H1 (cell line): Measurements from ENCODE around the gene FOXO4. TPM values are rescaled to one million over a fixed set of nuclear protein-coding genes. Genes with fewer than 3 reads are reported as not detected.

Experiments used
- CTCF ChIA-PET: fragments of 300-600 bp; sonication (Branson Sonifier 250); formaldehyde crosslinking; loops from one replicate; lab custom pipeline; 2021; ENCODE audit not compliant: partially characterized antibody; lab: Charles Lee
- POLR2A ChIA-PET: fragments of 300-600 bp; sonication (Branson Sonifier 250); formaldehyde crosslinking; loops from one replicate; lab custom pipeline; 2021; ENCODE audit warnings: inconsistent platforms; ENCODE audit not compliant: partially characterized antibody; lab: Charles Lee
- DNase-seq, 2 experiments: peaks; one replicate each; pipeline versions ENCODE4 v3.0.0 to v3.0.0-alpha.2; 2010 to 2022; ENCODE audit warnings: low spot score in 2 of 2, low read depth in 1 of 2, mixed read lengths in 1 of 2
- FAIRE-seq: peaks from 2 replicates; lab custom pipeline; 2011; peaks lifted over from hg19 to GRCh38; lab: Jason Lieb, UNC
- H2AFZ ChIP-seq: 2 replicates; pipeline ENCODE4 v1.8.1; 2012; ENCODE audit warnings: low read length, inconsistent platforms
- H2AK5ac ChIP-seq: 2 replicates; pipeline ENCODE4 v1.6.1; 2013; ENCODE audit warnings: low read depth, low read length
- H2BK120ac ChIP-seq: replicated peaks from 2 replicates; pipeline ENCODE3; 2013; ENCODE audit warnings: low read depth, low read length, inconsistent platforms
- H2BK12ac ChIP-seq: 2 replicates; pipeline ENCODE4 v1.6.1; 2013; ENCODE audit warnings: low read depth, low read length
- H2BK15ac ChIP-seq: 2 replicates; pipeline ENCODE4 v1.6.1; 2013; ENCODE audit warnings: low read length
- H2BK20ac ChIP-seq: 2 replicates; pipeline ENCODE4 v1.6.1; 2013; ENCODE audit warnings: low read length
- H2BK5ac ChIP-seq: 2 replicates; pipeline ENCODE4 v1.6.1; 2013; ENCODE audit warnings: low read depth, low read length
- H3K14ac ChIP-seq: 2 replicates; pipeline ENCODE4 v1.6.1; 2013; ENCODE audit warnings: inconsistent platforms; ENCODE audit not compliant: insufficient read length
- H3K18ac ChIP-seq: 2 replicates; pipeline ENCODE4 v1.6.1; 2013; ENCODE audit warnings: low read length; ENCODE audit errors: extremely low read depth
- H3K23ac ChIP-seq: 2 replicates; pipeline ENCODE4 v1.6.1; 2013; ENCODE audit warnings: inconsistent platforms; ENCODE audit not compliant: insufficient read length
- H3K23me2 ChIP-seq: 2 replicates; pipeline ENCODE4 v1.6.1; 2013; ENCODE audit warnings: low read depth, low read length
- H3K27ac ChIP-seq: 2 replicates; pipeline ENCODE4 v1.6.1; 2011; ENCODE audit warnings: low read depth, low read length, inconsistent platforms
- H3K27me3 ChIP-seq, 4 experiments: replicated peaks in 1 of 4; 1 replicate in 1 of 4; 2 replicates in 3 of 4; pipeline versions ENCODE4 v1.6.1 to v1.8.1; 2011 to 2013; ENCODE audit warnings: low read length in 3 of 4, mild to moderate bottlenecking in 3 of 4, inconsistent platforms in 2 of 4, mixed read lengths in 2 of 4, moderate library complexity in 1 of 4; ENCODE audit not compliant: control insufficient read depth in 3 of 4, insufficient read depth in 3 of 4; ENCODE audit errors: extremely low read depth in 1 of 4
- H3K36me3 ChIP-seq, 4 experiments: 2 replicates each; pipeline versions ENCODE4 v1.6.1 to v1.8.1; 2011 to 2013; ENCODE audit warnings: mild to moderate bottlenecking in 4 of 4, low read length in 3 of 4, moderate library complexity in 2 of 4, control low read depth in 1 of 4, inconsistent platforms in 1 of 4; ENCODE audit not compliant: insufficient read depth in 4 of 4, control insufficient read depth in 2 of 4
- H3K4ac ChIP-seq: replicated peaks from 2 replicates; pipeline ENCODE3; 2013; ENCODE audit warnings: low read length, low read depth, mixed read lengths, inconsistent platforms; ENCODE audit not compliant: insufficient read length
- H3K4me1 ChIP-seq, 4 experiments: replicated peaks in 1 of 4; 1 replicate in 1 of 4; 2 replicates in 3 of 4; pipeline versions ENCODE4 v1.6.1 to v1.8.1; 2011 to 2013; ENCODE audit warnings: low read length in 3 of 4, inconsistent platforms in 2 of 4, mixed read lengths in 1 of 4; ENCODE audit not compliant: insufficient read depth in 4 of 4, control insufficient read depth in 3 of 4
- H3K4me2 ChIP-seq, 2 experiments: 2 replicates each; pipeline versions ENCODE4 v1.6.1 to v1.8.1; 2011 to 2013; ENCODE audit warnings: low read depth in 2 of 2, low read length in 2 of 2, control low read depth in 1 of 2, inconsistent platforms in 1 of 2, mild to moderate bottlenecking in 1 of 2; ENCODE audit not compliant: insufficient read depth in 1 of 2
- H3K4me3 ChIP-seq, 4 experiments: fragments of 200-600, 300-600 bp in 1 of 4; sonication (generic), shearing (Covaris generic), sonication (Bioruptor Twin) in 1 of 4; 2 replicates each; pipeline versions ENCODE4 v1.5.1 to v1.8.1; 2011 to 2016; ENCODE audit warnings: low read length in 4 of 4, low read depth in 3 of 4, control low read depth in 2 of 4, inconsistent platforms in 2 of 4, mild to moderate bottlenecking in 2 of 4, mixed read lengths in 1 of 4, moderate library complexity in 1 of 4; ENCODE audit not compliant: insufficient read depth in 2 of 4; ENCODE audit errors: extremely low read depth in 1 of 4
- H3K56ac ChIP-seq: replicated peaks from 2 replicates; pipeline ENCODE3; 2013; ENCODE audit warnings: low read depth, mild to moderate bottlenecking, mixed read lengths, low read length, inconsistent platforms; ENCODE audit not compliant: insufficient read length
- H3K79me1 ChIP-seq: 2 replicates; pipeline ENCODE4 v1.6.1; 2013; ENCODE audit warnings: low read depth, low read length, control low read depth
- H3K79me2 ChIP-seq, 2 experiments: 2 replicates each; pipeline versions ENCODE4 v1.6.1 to v1.8.1; 2012 to 2013; ENCODE audit warnings: low read length in 2 of 2, mild to moderate bottlenecking in 2 of 2, inconsistent platforms in 1 of 2; ENCODE audit not compliant: insufficient read depth in 2 of 2, control insufficient read depth in 1 of 2
- H3K9ac ChIP-seq, 4 experiments: replicated peaks in 1 of 4; 1 replicate in 1 of 4; 2 replicates in 3 of 4; pipeline versions ENCODE4 v1.6.1 to v1.8.1; 2011 to 2013; ENCODE audit warnings: low read depth in 3 of 4, low read length in 3 of 4, control low read depth in 2 of 4, mild to moderate bottlenecking in 2 of 4, moderate library complexity in 2 of 4, inconsistent platforms in 1 of 4; ENCODE audit errors: extremely low read depth in 1 of 4
- H3K9me3 ChIP-seq, 2 experiments: 2 replicates each; pipeline versions ENCODE4 v1.6.1 to v1.8.1; 2012 to 2013; ENCODE audit warnings: mild to moderate bottlenecking in 2 of 2, moderate library complexity in 2 of 2, control low read depth in 1 of 2, inconsistent platforms in 1 of 2, low read depth in 1 of 2, low read length in 1 of 2, mixed read lengths in 1 of 2; ENCODE audit not compliant: insufficient read depth in 2 of 2
- H4K20me1 ChIP-seq, 2 experiments: replicated peaks in 1 of 2; 2 replicates each; pipeline versions ENCODE3 to v1.8.1; 2011 to 2013; ENCODE audit warnings: inconsistent platforms in 2 of 2, low read length in 2 of 2, mild to moderate bottlenecking in 1 of 2; ENCODE audit not compliant: insufficient read depth in 2 of 2, control insufficient read depth in 1 of 2
- H4K5ac ChIP-seq: 2 replicates; pipeline ENCODE4 v1.6.1; 2013; ENCODE audit warnings: low read length, low read depth, mixed read lengths, inconsistent platforms; ENCODE audit not compliant: insufficient read length
- H4K8ac ChIP-seq: 2 replicates; pipeline ENCODE4 v1.8.0; 2013; ENCODE audit warnings: mild to moderate bottlenecking, moderate library complexity, low read length, inconsistent platforms; ENCODE audit not compliant: insufficient read depth; ENCODE audit errors: extremely low read depth
- H4K91ac ChIP-seq: replicated peaks from 2 replicates; pipeline ENCODE3; 2013; ENCODE audit warnings: low read length, mixed read lengths, inconsistent platforms; ENCODE audit not compliant: insufficient read length
- CTBP2 ChIP-seq: IDR thresholded peaks from 2 replicates; pipeline ENCODE4 v1.7.0; 2011; ENCODE audit warnings: borderline replicate concordance, mild to moderate bottlenecking, moderate library complexity, mixed read lengths, low read length; ENCODE audit not compliant: insufficient read depth, insufficient read length
- EP300 ChIP-seq, 2 experiments: IDR thresholded peaks; 1 replicate in 1 of 2; 2 replicates in 1 of 2; pipeline ENCODE4 v1.6.1; 2011 to 2012; ENCODE audit warnings: low read depth in 2 of 2, low read length in 2 of 2, mild to moderate bottlenecking in 2 of 2, borderline replicate concordance in 1 of 2, inconsistent platforms in 1 of 2, moderate library complexity in 1 of 2
- HDAC6 ChIP-seq: IDR thresholded peaks from one replicate; pipeline ENCODE4 v1.7.1; 2012; ENCODE audit warnings: low read depth, mild to moderate bottlenecking, inconsistent platforms, low read length, moderate library complexity
- MAFK ChIP-seq: IDR thresholded peaks from 2 replicates; pipeline ENCODE4 v1.6.1; 2012; ENCODE audit warnings: low read depth, mild to moderate bottlenecking, improper control_type of control experiment, low read length
- RAD21 ChIP-seq, 2 experiments: IDR thresholded peaks in 1 of 2; conservative IDR thresholded peaks in 1 of 2; 2 replicates each; pipeline ENCODE4 v1.6.1; 2011; ENCODE audit warnings: low read depth in 2 of 2, low read length in 2 of 2, improper control_type of control experiment in 1 of 2, inconsistent platforms in 1 of 2, mild to moderate bottlenecking in 1 of 2, moderate library complexity in 1 of 2
- RFX5 ChIP-seq: IDR thresholded peaks from 2 replicates; pipeline ENCODE4 v1.6.1; 2011; ENCODE audit warnings: low read depth, low read length, improper control_type of control experiment, borderline replicate concordance
- SUZ12 ChIP-seq: fragments of 200-600 bp; sonication (generic); IDR thresholded peaks from 2 replicates; pipeline ENCODE4 v1.6.1; 2012; ENCODE audit warnings: mild to moderate bottlenecking, inconsistent platforms, low read length, moderate library complexity, mixed read lengths
- TAF1 ChIP-seq: IDR thresholded peaks from 2 replicates; pipeline ENCODE4 v1.6.1; 2011; ENCODE audit warnings: mild to moderate bottlenecking, low read depth, low read length
- TBP ChIP-seq: IDR thresholded peaks from 2 replicates; pipeline ENCODE4 v1.6.1; 2011; ENCODE audit warnings: low read depth, low read length, improper control_type of control experiment
- polyA plus RNA-seq, 7 experiments: library from polyadenylated mRNA; depleted of rRNA in 3 of 7; stranded (reverse) in 5 of 7; unstranded in 2 of 7; fragments of >200 nt in 5 of 7; fragments of 200-250 nt in 2 of 7; gene quantifications; 1 replicate in 5 of 7; 2 replicates in 1 of 7; 4 replicates in 1 of 7; pipeline versions ENCODE4 v1.2.1 to v1.2.3, GENCODE V29; 2011 to 2013; ENCODE audit warnings: missing spikeins in 2 of 7, mixed read lengths in 2 of 7
- total RNA-seq: library from RNA; stranded (reverse); fragmentation: NEBNext Ultra II Directional; extraction: Animal tissue kit (Norgen Biotek cat#: 25700); gene quantifications from 2 replicates; pipeline ENCODE4 v1.2.1, GENCODE V29; 2021
- TF ChIP-seq, protein P1 (sequence below): IDR thresholded peaks from 2 replicates; pipeline ENCODE4 v1.6.1; 2012; ENCODE audit warnings: inconsistent platforms
- TF ChIP-seq, protein P2 (sequence below): IDR thresholded peaks from 2 replicates; pipeline ENCODE4 v1.6.1; 2012; ENCODE audit warnings: low read length, inconsistent platforms

Gene FOXO4
- total and polyA plus RNA-seq, 2 of the 8 experiments (the other 6 are each of a cell fraction or from before 2014, with no cell fraction given) = 12.3 to 57.4 TPM

DNA sequence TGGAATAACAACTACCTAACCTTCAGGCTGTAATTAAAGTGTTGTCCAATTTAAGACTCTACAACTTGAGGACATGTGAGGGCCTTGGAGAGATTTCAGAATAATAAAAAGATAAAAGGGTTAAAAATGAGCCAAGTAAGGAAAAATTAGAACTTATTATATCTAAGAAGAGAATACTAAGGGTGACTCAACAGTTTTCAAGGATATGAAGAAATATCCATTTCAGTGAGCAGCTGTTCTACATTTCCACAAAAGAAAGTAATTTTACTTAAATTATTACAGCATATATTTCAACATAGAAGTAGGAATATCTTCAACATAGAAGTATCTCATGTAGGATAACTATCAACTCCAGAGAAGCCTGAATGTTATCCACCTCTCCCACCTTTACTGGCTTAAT, 38.8 kb upstream of the FOXO4 start:
- H3K23ac ChIP-seq = no peak overlapping the region
- no peak overlapping the region for H3K4me2 ChIP-seq
- TF ChIP-seq RAD21 (IDR thresholded peaks at IDR 0.05 in 1 of 2, conservative IDR thresholded peaks at IDR 0.05 in 1 of 2; ENCODE audit: low read depth in 2 of 2, low read length in 2 of 2) (no peak), SUZ12 (no peak), RFX5 (no peak), TBP (no peak), TAF1 (no peak), HDAC6 (no peak), MAFK (no peak), EP300 (IDR thresholded peaks at IDR 0.05; ENCODE audit: borderline replicate concordance in 1 of 2, low read depth in 2 of 2, low read length in 2 of 2) (no peak), CTBP2 (no peak)
- TF ChIP-seq, protein P1, sequence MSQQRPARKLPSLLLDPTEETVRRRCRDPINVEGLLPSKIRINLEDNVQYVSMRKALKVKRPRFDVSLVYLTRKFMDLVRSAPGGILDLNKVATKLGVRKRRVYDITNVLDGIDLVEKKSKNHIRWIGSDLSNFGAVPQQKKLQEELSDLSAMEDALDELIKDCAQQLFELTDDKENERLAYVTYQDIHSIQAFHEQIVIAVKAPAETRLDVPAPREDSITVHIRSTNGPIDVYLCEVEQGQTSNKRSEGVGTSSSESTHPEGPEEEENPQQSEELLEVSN = no peak
- TF ChIP-seq, protein P2, sequence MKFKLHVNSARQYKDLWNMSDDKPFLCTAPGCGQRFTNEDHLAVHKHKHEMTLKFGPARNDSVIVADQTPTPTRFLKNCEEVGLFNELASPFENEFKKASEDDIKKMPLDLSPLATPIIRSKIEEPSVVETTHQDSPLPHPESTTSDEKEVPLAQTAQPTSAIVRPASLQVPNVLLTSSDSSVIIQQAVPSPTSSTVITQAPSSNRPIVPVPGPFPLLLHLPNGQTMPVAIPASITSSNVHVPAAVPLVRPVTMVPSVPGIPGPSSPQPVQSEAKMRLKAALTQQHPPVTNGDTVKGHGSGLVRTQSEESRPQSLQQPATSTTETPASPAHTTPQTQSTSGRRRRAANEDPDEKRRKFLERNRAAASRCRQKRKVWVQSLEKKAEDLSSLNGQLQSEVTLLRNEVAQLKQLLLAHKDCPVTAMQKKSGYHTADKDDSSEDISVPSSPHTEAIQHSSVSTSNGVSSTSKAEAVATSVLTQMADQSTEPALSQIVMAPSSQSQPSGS = no peak

More for the DNA sequence above, 38.8 kb upstream of the FOXO4 start:
- Histone ChIP-seq H3K79me2 (no peaks in the 10 kb centered on the region), H3K9me3 (no peaks in the 10 kb centered on the region), H2AK5ac (no peak overlapping the region), H3K4me1 (peaks cover 0 to 3% (median 0%) of the 10 kb centered on the region in 4 experiments; a peak in 1 of 7 replicates), H2BK15ac (no peak overlapping the region), H4K8ac (no peak overlapping the region), H2BK120ac (no peak overlapping the region), H4K5ac (no peak overlapping the region), H3K27ac (no peak overlapping the region), H2BK20ac (no peak overlapping the region), H2BK5ac (no peak overlapping the region), H4K91ac (no peak overlapping the region), H2BK12ac (no peak overlapping the region), H3K79me1 (no peaks in the 10 kb centered on the region), H3K23me2 (peaks cover 6% of the 10 kb centered on the region; the same call in 1 of the 2 replicates), H3K9ac (no peak overlapping the region), H3K27me3 (no peaks in the 10 kb centered on the region), H2AFZ (no peak overlapping the region), H3K14ac (no peak overlapping the region), H3K56ac (no peak overlapping the region), H3K36me3 (peaks cover 0 to 20% (median 6%) of the 10 kb centered on the region in 4 experiments; a peak in 5 of 8 replicates), H4K20me1 (no peaks in the 10 kb centered on the region), H3K4me3 (no peak overlapping the region), H3K4ac (no peak overlapping the region), H3K18ac (no peak overlapping the region)
- FAIRE-seq (no peak), DNase-seq (no peak)
- CTCF ChIA-PET = no interaction called here
- POLR2A ChIA-PET = no interaction called here
